Measurements from ENCODE around the gene STOML1. TPM values are rescaled to one million over a fixed set of nuclear protein-coding genes. Genes with fewer than 3 reads are reported as not detected.

Gene STOML1
- total and polyA plus RNA-seq, 10 of the 15 experiments (the other 5 are each of a cell fraction or from before 2014, with no cell fraction given) = 0.14 to 13.6 (median 8.3) TPM

DNA sequence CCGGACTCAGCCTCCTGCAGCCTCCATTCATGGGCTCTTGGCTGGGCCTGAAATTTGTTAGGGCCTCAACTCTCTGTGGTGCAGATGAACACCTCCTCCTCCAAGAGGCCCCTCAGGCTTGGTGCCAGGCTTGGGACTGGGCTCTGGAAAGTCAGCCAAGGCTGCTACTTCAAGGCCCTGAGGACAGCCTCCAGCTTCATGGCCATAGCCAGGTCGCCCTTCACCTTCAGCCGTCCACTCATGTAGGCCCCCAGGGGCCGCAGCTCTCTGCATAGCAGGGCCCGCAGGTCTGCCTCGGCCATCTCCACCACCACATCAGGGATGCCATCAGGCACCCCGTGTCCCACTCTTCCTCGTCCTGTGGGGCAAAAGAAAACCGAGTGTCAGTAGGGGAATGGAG, 8.3 kb downstream of the STOML1 start:
- peaks cover 59% of the 10 kb centered on the region for H3K4me1 ChIP-seq (ENCODE audit: control insufficient read depth, insufficient read depth, low read length)
- no peak overlapping the region for H2AFZ ChIP-seq (ENCODE audit: control insufficient read depth, low read depth, low read length)
- H4K20me1 ChIP-seq (ENCODE audit: control insufficient read depth, insufficient read depth) = no peaks in the 10 kb centered on the region
- POLR2A ChIA-PET = no interaction called here
- no TSS peak for BruUV-seq (replicated peaks)
- H3K9ac ChIP-seq (ENCODE audit: control insufficient read depth, insufficient read depth, low read length) = no peak overlapping the region
- FAIRE-seq (no peak), DNase-seq (ENCODE audit: low read depth, low spot score) (no peak), ATAC-seq (no peak)
- TF ChIP-seq IRF4 (IDR thresholded peaks at IDR 0.05; ENCODE audit: low read depth, low read length) (no peak), MXI1 (IDR thresholded peaks at IDR 0.05; ENCODE audit: low read depth, low read length) (no peak), CHD4 (IDR thresholded peaks at IDR 0.05) (no peak), NR2C2 (IDR thresholded peaks at IDR 0.05; ENCODE audit: borderline replicate concordance, control insufficient read depth, insufficient read length, low read depth) (no peak)
- no peak overlapping the region for H3K4me2 ChIP-seq (ENCODE audit: control insufficient read depth, insufficient read depth)
- H3K4me3 ChIP-seq = no peak overlapping the region
- H3K79me2 ChIP-seq (ENCODE audit: control insufficient read depth, insufficient read depth, low read length) = no peaks in the 10 kb centered on the region
- H3K9me3 ChIP-seq (replicated peaks; ENCODE audit: control insufficient read depth, insufficient read depth, low read length) = no peaks in the 10 kb centered on the region
- SMC1A ChIA-PET (ENCODE audit: uncharacterized antibody, unreplicated experiment) = interaction anchor here (1.3 to 1.7 kb wide), 3 partner anchors 11 to 12 kb away, joined by 4 to 6 read pairs (median 5); partner anchors contain the start of gene PML
- H3K27me3 ChIP-seq (replicated peaks in 1 of 2; ENCODE audit: control insufficient read depth in 2 of 2, insufficient read depth in 2 of 2, low read length in 1 of 2) = no peaks in the 10 kb centered on the region
- intact Hi-C loops (cut with micrococcal nuclease; ENCODE audit: unreplicated experiment) (no loop called here), in situ Hi-C loops (cut with MboI) (no loop called here)
- no peaks in the 10 kb centered on the region; a peak in 1 of 4 replicates for H3K36me3 ChIP-seq (ENCODE audit: control insufficient read depth in 2 of 2, insufficient read depth in 2 of 2, low read length in 1 of 2)
- WGBS (ENCODE audit: insufficient coverage, insufficient replicate concordance, low lambda C conversion rate, missing lambda C conversion rate) = 83% methylated on average over 9 of the region's 9 CpGs
- CTCF ChIA-PET = interaction anchor here (3.6 kb wide), 1 partner anchor 11 kb away, joined by 26 read pairs; no protein-coding TSS in a partner anchor
- no peak overlapping the region for H3K27ac ChIP-seq (ENCODE audit: control insufficient read depth, insufficient read depth)
- RAD21 ChIA-PET (ENCODE audit: unreplicated experiment) = no interaction called here

DNA sequence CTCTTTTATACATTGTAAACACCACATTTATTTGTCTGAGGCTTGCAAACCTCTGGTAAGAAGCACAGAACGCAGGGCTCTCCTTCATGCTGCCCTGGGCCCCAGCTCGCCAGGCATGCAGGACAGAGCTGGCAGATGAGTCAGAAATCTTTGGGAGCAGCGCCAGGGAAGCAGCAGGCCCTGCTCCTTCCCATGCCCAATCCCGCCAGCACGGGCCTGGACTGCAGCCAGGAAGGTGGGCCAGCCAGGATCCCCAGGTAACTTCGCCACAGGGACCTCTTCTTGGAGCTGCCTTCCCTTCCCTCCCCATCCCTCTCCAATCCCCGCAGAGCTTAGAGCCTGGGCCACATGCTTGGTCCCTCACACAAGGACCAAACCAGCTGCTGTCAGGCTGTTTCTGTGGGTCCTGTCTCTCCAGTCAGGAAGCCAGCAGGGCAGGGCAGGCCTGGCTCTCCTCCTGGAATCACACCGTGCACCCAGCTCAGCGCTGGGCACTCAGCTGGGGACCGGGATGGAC, 8.8 kb downstream of the STOML1 start:
- POLR2A ChIA-PET = interaction anchor here (0.7 kb wide), 1 partner anchor 13 kb away, joined by 3 read pairs; no protein-coding TSS in a partner anchor
- H3K4me2 ChIP-seq (ENCODE audit: control insufficient read depth, insufficient read depth) = peak overlapping the region; percentile 87; the same call in 1 of the 2 replicates
- 85% methylated on average over 10 of the region's 10 CpGs for WGBS (ENCODE audit: insufficient coverage, insufficient replicate concordance, low lambda C conversion rate, missing lambda C conversion rate)
- SMC1A ChIA-PET (ENCODE audit: uncharacterized antibody, unreplicated experiment) = interaction anchor here (1.3 to 1.7 kb wide), 3 partner anchors 10 to 11 kb away, joined by 4 to 6 read pairs (median 5); partner anchors contain the start of gene PML
- FAIRE-seq = no peak
- CTCF ChIA-PET = interaction anchor here (3.6 kb wide), 1 partner anchor 10 kb away, joined by 26 read pairs; no protein-coding TSS in a partner anchor
- H4K20me1 ChIP-seq (ENCODE audit: control insufficient read depth, insufficient read depth) = no peaks in the 10 kb centered on the region
- peak overlapping the region; percentile 93 for H3K27ac ChIP-seq (ENCODE audit: control insufficient read depth, insufficient read depth)
- no peak for DNase-seq (ENCODE audit: low read depth, low spot score)
- no peaks in the 10 kb centered on the region for H3K9me3 ChIP-seq (replicated peaks; ENCODE audit: control insufficient read depth, insufficient read depth, low read length)
- intact Hi-C loops (cut with micrococcal nuclease; ENCODE audit: unreplicated experiment) (no loop called here), in situ Hi-C loops (cut with MboI) (no loop called here)
- ATAC-seq = no peak
- RAD21 ChIA-PET (ENCODE audit: unreplicated experiment) = no interaction called here
- no peak overlapping the region; the same call in 1 of the 2 replicates for H3K9ac ChIP-seq (ENCODE audit: control insufficient read depth, insufficient read depth, low read length)
- no TSS peak for BruUV-seq (replicated peaks)
- H3K4me1 ChIP-seq (ENCODE audit: control insufficient read depth, insufficient read depth, low read length) = peaks cover 56% of the 10 kb centered on the region
- no peak overlapping the region for H2AFZ ChIP-seq (ENCODE audit: control insufficient read depth, low read depth, low read length)
- TF ChIP-seq ZZZ3 (IDR thresholded peaks at IDR 0.05; ENCODE audit: control insufficient read depth, insufficient read length, low read depth) = no peak
- TF ChIP-seq MTA3 (IDR thresholded peaks at IDR 0.05; ENCODE audit: borderline replicate concordance, low read length) = no peak
- TF ChIP-seq TBL1XR1 (IDR thresholded peaks at IDR 0.05; ENCODE audit: low read depth, low read length) = no peak
- no peak for TF ChIP-seq CBX3 (IDR thresholded peaks at IDR 0.05; ENCODE audit: borderline replicate concordance, low read depth)
- no peak for TF ChIP-seq ZNF24 (IDR thresholded peaks at IDR 0.05)
- TF ChIP-seq, protein P1, sequence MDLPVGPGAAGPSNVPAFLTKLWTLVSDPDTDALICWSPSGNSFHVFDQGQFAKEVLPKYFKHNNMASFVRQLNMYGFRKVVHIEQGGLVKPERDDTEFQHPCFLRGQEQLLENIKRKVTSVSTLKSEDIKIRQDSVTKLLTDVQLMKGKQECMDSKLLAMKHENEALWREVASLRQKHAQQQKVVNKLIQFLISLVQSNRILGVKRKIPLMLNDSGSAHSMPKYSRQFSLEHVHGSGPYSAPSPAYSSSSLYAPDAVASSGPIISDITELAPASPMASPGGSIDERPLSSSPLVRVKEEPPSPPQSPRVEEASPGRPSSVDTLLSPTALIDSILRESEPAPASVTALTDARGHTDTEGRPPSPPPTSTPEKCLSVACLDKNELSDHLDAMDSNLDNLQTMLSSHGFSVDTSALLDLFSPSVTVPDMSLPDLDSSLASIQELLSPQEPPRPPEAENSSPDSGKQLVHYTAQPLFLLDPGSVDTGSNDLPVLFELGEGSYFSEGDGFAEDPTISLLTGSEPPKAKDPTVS (IDR thresholded peaks at IDR 0.05; ENCODE audit: low read depth, low read length) = no peak
- TF ChIP-seq, protein P2, sequence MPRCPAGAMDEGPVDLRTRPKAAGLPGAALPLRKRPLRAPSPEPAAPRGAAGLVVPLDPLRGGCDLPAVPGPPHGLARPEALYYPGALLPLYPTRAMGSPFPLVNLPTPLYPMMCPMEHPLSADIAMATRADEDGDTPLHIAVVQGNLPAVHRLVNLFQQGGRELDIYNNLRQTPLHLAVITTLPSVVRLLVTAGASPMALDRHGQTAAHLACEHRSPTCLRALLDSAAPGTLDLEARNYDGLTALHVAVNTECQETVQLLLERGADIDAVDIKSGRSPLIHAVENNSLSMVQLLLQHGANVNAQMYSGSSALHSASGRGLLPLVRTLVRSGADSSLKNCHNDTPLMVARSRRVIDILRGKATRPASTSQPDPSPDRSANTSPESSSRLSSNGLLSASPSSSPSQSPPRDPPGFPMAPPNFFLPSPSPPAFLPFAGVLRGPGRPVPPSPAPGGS (IDR thresholded peaks at IDR 0.05; ENCODE audit: borderline replicate concordance, insufficient read depth, low read depth, low read length, poor library complexity, severe bottlenecking) = no peak
- no peak for TF ChIP-seq MEF2B (IDR thresholded peaks at IDR 0.05; ENCODE audit: partially characterized antibody, poor library complexity, severe bottlenecking)
- TF ChIP-seq CBFB (IDR thresholded peaks at IDR 0.05; ENCODE audit: low read depth) = no peak
- TF ChIP-seq CREB1 (IDR thresholded peaks at IDR 0.05; ENCODE audit: low read depth) = no peak
- H3K36me3 ChIP-seq (ENCODE audit: control insufficient read depth in 2 of 2, insufficient read depth in 2 of 2, low read length in 1 of 2) = no peaks in the 10 kb centered on the region; a peak in 1 of 4 replicates
- H3K79me2 ChIP-seq (ENCODE audit: control insufficient read depth, insufficient read depth, low read length) = no peaks in the 10 kb centered on the region
- H3K27me3 ChIP-seq (replicated peaks in 1 of 2; ENCODE audit: control insufficient read depth in 2 of 2, insufficient read depth in 2 of 2, low read length in 1 of 2) = no peaks in the 10 kb centered on the region
- no peak overlapping the region for H3K4me3 ChIP-seq
